SU-DHL-6 (cell line): ENCODE measurements around the gene DNAH12.

ENCODE experiments used
- CTCF ChIP-seq: fragments of 200-600 bp; sonication (generic); IDR thresholded peaks from one replicate; pipeline ENCODE4 v1.5.1; 2017; ENCODE audit warnings: antibody characterized with exemption, mild to moderate bottlenecking, low read length, moderate library complexity; ENCODE audit not compliant: insufficient read depth, poor library complexity, severe bottlenecking
- EZH2phosphoT487 ChIP-seq: fragments of 200-600 bp; sonication (generic), shearing (Covaris generic); conservative IDR thresholded peaks from 2 replicates; pipeline ENCODE4 v1.6.1; 2018; ENCODE audit warnings: mild to moderate bottlenecking, antibody characterized with exemption, low read length, moderate library complexity, mixed read lengths

- TF ChIP-seq CTCF (no peak), EZH2phosphoT487 (no peak)
Observed at GRCh38 chr3:57451150-57451846, 92.8 kb downstream of the DNAH12 start.
